Neural cell (in vitro differentiated cells): ENCODE results near the gene OS9. TPM values are rescaled to one million over a fixed set of nuclear protein-coding genes. Genes with fewer than 3 reads are reported as not detected.
A peak's percentile ranks its signal among the peaks of the same experiment; 100 is the strongest.

Experiments
- H2AFZ ChIP-seq: fragments of 200-600, 300-800 bp; sonication (generic), shearing (Covaris generic); 2 replicates; pipeline ENCODE4 v1.6.0; 2014; ENCODE audit warnings: low read depth, mild to moderate bottlenecking, antibody characterized with exemption, low read length, moderate library complexity
- H3F3A ChIP-seq: fragments of 200-600 bp; shearing (Covaris generic); 2 replicates; pipeline ENCODE4 v1.6.1; 2016; ENCODE audit warnings: mild to moderate bottlenecking, moderate library complexity, mixed read lengths, antibody characterized with exemption, low read length; ENCODE audit not compliant: insufficient read depth, poor library complexity, severe bottlenecking
- H3K27ac ChIP-seq: fragments of 200-600, 300-800 bp; sonication (generic), shearing (Covaris generic); 2 replicates; pipeline ENCODE4 v1.5.1; 2014; ENCODE audit warnings: mild to moderate bottlenecking, low read length, moderate library complexity
- H3K27me3 ChIP-seq: fragments of 300-800, 200-600 bp; sonication (generic), shearing (Covaris generic); 2 replicates; pipeline ENCODE4 v1.6.0; 2014; ENCODE audit warnings: mild to moderate bottlenecking, low read depth, low read length, moderate library complexity; ENCODE audit not compliant: insufficient read depth
- H3K36me3 ChIP-seq: fragments of 300-800, 200-600 bp; sonication (generic), shearing (Covaris generic); 2 replicates; pipeline ENCODE4 v1.5.1; 2014; ENCODE audit warnings: mild to moderate bottlenecking, antibody characterized with exemption, low read length, moderate library complexity; ENCODE audit not compliant: insufficient read depth
- H3K4me2 ChIP-seq: fragments of 300-800, 200-600 bp; sonication (generic), shearing (Covaris generic); 2 replicates; pipeline ENCODE4 v1.6.0; 2014; ENCODE audit warnings: mild to moderate bottlenecking, low read length
- H3K4me3 ChIP-seq: fragments of 300-800, 200-600 bp; sonication (generic), shearing (Covaris generic); 2 replicates; pipeline ENCODE4 v1.5.1; 2014; ENCODE audit warnings: mild to moderate bottlenecking, low read length, moderate library complexity
- H3K79me2 ChIP-seq: fragments of 200-600 bp; shearing (Covaris generic); replicated peaks from 2 replicates; pipeline ENCODE4 v1.6.0; 2014; ENCODE audit warnings: mild to moderate bottlenecking, low read length, moderate library complexity; ENCODE audit not compliant: insufficient read depth
- H3K9ac ChIP-seq: fragments of 300-800, 200-600 bp; sonication (generic), shearing (Covaris generic); 2 replicates; pipeline ENCODE4 v1.6.1; 2016; ENCODE audit warnings: mild to moderate bottlenecking, low read length, mixed read lengths
- H3K9me2 ChIP-seq: fragments of 200-600 bp; shearing (Covaris generic); 2 replicates; pipeline ENCODE4 v1.6.1; 2016; ENCODE audit warnings: mild to moderate bottlenecking, low read length, mixed read lengths; ENCODE audit not compliant: insufficient read depth
- H3K9me3 ChIP-seq: fragments of 200-600, 300-800 bp; sonication (generic), shearing (Covaris generic); 2 replicates; pipeline ENCODE4 v1.6.1; 2016; ENCODE audit warnings: mild to moderate bottlenecking, mixed run types, low read length, moderate library complexity, mixed read lengths
- H4K20me1 ChIP-seq: fragments of 200-600 bp; shearing (Covaris generic); 2 replicates; pipeline ENCODE4 v1.6.1; 2016; ENCODE audit warnings: mild to moderate bottlenecking, mixed run types; ENCODE audit not compliant: insufficient read depth
- EP300 ChIP-seq: fragments of 450-650 bp; conservative IDR thresholded peaks from 2 replicates; pipeline ENCODE4 v1.6.1; 2014; ENCODE audit warnings: antibody characterized with exemption, mild to moderate bottlenecking, moderate library complexity; ENCODE audit not compliant: poor library complexity, severe bottlenecking
- EZH2 ChIP-seq: fragments of 200-600, 300-800 bp; shearing (Covaris generic), sonication (generic); IDR thresholded peaks from 2 replicates; pipeline ENCODE4 v1.6.1; 2014; ENCODE audit warnings: antibody characterized with exemption, low read length, borderline replicate concordance, mild to moderate bottlenecking; ENCODE audit not compliant: insufficient read depth, poor library complexity, severe bottlenecking
- MXI1 ChIP-seq: fragments of 450-650 bp; conservative IDR thresholded peaks from 2 replicates; pipeline ENCODE4 v1.6.1; 2014; ENCODE audit warnings: antibody characterized with exemption, mild to moderate bottlenecking; ENCODE audit not compliant: poor library complexity, severe bottlenecking
- POLR2AphosphoS5 ChIP-seq: IDR thresholded peaks from 2 replicates; pipeline ENCODE4 v1.6.1; 2012
- RAD21 ChIP-seq: fragments of 450-650 bp; conservative IDR thresholded peaks from 2 replicates; pipeline ENCODE4 v1.6.1; 2014; ENCODE audit warnings: antibody characterized with exemption, mild to moderate bottlenecking, moderate library complexity
- SMC3 ChIP-seq: fragments of 450-650 bp; conservative IDR thresholded peaks from 2 replicates; pipeline ENCODE4 v1.6.1; 2014; ENCODE audit warnings: antibody characterized with exemption, mild to moderate bottlenecking, moderate library complexity; ENCODE audit not compliant: poor library complexity
- TAF1 ChIP-seq: IDR thresholded peaks from 2 replicates; pipeline ENCODE4 v1.6.1; 2012; ENCODE audit warnings: low read depth
- polyA plus RNA-seq: library from polyadenylated mRNA; depleted of rRNA; stranded (reverse); fragments of >200 nt; gene quantifications from 2 replicates; pipeline ENCODE4 v1.2.3, GENCODE V29; 2014
- TF ChIP-seq, protein P1 (sequence below): fragments of 450-650 bp; IDR thresholded peaks from 2 replicates; pipeline ENCODE4 v1.5.1; 2014; ENCODE audit warnings: antibody characterized with exemption, mild to moderate bottlenecking, moderate library complexity; ENCODE audit not compliant: poor library complexity, severe bottlenecking
- TF ChIP-seq, protein P2 (sequence below): IDR thresholded peaks from 2 replicates; pipeline ENCODE4 v1.6.1; 2012; ENCODE audit warnings: borderline replicate concordance

OS9 gene
- polyA plus RNA-seq, 1 donor from 2014 or later = 248 TPM

DNA sequence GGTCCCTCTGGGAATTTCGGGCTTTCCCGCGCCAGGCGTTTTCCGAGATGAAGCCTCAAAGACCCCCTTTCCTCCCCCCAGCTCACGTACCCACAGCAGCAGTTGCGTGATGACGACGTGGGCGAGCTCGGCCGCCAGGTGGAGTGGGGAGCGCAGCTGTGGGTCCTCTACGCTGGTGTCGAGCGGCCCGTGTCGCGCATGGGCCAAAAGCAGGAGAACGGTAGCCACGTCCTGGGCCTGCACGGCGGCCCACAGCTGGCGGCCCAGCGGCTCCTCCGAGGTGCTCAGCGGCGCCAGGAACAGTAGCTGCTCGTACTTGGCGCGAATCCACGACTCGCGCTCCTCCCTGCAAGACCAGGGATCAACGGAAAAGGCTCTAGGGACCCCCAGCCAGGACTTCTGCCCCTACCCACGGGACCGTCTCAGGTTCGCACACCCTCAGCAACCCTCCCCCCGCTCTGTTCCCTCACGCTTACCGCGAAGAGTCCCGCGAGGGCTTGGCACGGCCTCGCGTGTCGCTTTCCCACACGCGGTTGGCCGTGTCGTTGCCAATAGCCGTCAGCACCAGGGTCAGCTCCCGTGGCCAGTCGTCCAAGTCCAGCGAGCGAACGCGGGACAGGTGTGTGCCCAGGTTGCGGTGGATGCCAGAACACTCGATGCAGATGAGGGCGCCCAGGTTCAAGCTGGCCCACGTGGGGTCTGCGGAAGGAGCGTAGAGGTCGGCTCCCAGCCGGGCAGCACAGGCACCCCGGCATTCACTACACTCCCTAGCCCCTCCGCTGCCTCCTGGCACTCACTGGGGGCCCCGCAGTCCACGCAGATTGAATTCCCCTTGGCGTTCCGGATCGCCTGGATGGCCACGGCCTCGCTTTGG, 33.2 kb downstream of the OS9 start:
- TF ChIP-seq, protein P1, sequence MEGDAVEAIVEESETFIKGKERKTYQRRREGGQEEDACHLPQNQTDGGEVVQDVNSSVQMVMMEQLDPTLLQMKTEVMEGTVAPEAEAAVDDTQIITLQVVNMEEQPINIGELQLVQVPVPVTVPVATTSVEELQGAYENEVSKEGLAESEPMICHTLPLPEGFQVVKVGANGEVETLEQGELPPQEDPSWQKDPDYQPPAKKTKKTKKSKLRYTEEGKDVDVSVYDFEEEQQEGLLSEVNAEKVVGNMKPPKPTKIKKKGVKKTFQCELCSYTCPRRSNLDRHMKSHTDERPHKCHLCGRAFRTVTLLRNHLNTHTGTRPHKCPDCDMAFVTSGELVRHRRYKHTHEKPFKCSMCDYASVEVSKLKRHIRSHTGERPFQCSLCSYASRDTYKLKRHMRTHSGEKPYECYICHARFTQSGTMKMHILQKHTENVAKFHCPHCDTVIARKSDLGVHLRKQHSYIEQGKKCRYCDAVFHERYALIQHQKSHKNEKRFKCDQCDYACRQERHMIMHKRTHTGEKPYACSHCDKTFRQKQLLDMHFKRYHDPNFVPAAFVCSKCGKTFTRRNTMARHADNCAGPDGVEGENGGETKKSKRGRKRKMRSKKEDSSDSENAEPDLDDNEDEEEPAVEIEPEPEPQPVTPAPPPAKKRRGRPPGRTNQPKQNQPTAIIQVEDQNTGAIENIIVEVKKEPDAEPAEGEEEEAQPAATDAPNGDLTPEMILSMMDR = peak; percentile 36
- TF ChIP-seq TAF1 = no peak
- peak; percentile 3 for TF ChIP-seq POLR2AphosphoS5
- TF ChIP-seq, protein P2, sequence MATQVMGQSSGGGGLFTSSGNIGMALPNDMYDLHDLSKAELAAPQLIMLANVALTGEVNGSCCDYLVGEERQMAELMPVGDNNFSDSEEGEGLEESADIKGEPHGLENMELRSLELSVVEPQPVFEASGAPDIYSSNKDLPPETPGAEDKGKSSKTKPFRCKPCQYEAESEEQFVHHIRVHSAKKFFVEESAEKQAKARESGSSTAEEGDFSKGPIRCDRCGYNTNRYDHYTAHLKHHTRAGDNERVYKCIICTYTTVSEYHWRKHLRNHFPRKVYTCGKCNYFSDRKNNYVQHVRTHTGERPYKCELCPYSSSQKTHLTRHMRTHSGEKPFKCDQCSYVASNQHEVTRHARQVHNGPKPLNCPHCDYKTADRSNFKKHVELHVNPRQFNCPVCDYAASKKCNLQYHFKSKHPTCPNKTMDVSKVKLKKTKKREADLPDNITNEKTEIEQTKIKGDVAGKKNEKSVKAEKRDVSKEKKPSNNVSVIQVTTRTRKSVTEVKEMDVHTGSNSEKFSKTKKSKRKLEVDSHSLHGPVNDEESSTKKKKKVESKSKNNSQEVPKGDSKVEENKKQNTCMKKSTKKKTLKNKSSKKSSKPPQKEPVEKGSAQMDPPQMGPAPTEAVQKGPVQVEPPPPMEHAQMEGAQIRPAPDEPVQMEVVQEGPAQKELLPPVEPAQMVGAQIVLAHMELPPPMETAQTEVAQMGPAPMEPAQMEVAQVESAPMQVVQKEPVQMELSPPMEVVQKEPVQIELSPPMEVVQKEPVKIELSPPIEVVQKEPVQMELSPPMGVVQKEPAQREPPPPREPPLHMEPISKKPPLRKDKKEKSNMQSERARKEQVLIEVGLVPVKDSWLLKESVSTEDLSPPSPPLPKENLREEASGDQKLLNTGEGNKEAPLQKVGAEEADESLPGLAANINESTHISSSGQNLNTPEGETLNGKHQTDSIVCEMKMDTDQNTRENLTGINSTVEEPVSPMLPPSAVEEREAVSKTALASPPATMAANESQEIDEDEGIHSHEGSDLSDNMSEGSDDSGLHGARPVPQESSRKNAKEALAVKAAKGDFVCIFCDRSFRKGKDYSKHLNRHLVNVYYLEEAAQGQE = no peak
- no peak for TF ChIP-seq RAD21
- TF ChIP-seq EP300 = no peak
- H3K4me2 ChIP-seq = no peak overlapping the region
- no peaks in the 10 kb centered on the region for H3F3A ChIP-seq
- no peaks in the 10 kb centered on the region for H4K20me1 ChIP-seq
- H2AFZ ChIP-seq = no peak overlapping the region
- no peaks in the 10 kb centered on the region for H3K9me3 ChIP-seq
- H3K79me2 ChIP-seq = no peaks in the 10 kb centered on the region
- H3K36me3 ChIP-seq = peaks cover 4% of the 10 kb centered on the region
- no peak overlapping the region for H3K9ac ChIP-seq
- H3K9me2 ChIP-seq = no peaks in the 10 kb centered on the region
- peaks cover 55% of the 10 kb centered on the region for H3K27me3 ChIP-seq
- H3K4me3 ChIP-seq = peak overlapping the region; percentile 24
- no peak overlapping the region for H3K27ac ChIP-seq

DNA sequence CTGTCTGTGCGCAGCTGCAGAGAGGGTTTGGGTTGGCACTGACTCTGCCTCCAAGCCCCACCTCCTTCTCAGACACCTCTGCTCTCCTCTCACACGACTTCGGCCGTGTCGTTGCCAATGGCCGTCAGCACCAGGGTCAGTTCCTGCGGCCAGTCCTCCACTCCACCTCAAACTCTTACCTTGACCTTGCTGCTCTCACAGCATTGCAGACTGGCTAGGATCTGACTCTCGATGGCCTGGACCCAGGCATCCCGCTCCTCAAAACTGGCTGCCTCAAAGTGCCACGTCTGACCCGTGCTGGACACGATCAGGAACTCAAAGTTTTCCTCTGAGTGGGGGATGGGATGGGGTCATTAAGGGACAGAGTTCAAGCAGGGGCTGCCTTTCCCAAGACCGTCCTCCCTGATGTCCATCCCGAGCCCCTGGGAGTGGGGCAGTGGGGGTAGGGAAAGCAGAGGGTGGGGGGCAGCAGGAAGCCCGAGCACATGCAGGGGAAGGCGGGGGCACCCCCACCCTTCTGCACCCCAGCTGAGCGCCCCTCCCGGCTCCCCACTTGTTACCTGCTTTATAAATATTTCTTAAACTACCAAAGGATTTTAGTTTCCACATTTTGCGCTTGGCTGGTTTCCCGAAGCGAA, 33.9 kb downstream of the OS9 start:
- Histone ChIP-seq H3K9me2 (no peaks in the 10 kb centered on the region), H3K9ac (no peak overlapping the region), H3K4me3 (no peak overlapping the region), H3K27ac (no peak overlapping the region), H3K4me2 (no peak overlapping the region), H3K36me3 (peaks cover 4% of the 10 kb centered on the region), H2AFZ (no peak overlapping the region), H3K9me3 (no peaks in the 10 kb centered on the region), H3K27me3 (peaks cover 55% of the 10 kb centered on the region), H4K20me1 (no peaks in the 10 kb centered on the region), H3F3A (no peaks in the 10 kb centered on the region), H3K79me2 (no peaks in the 10 kb centered on the region)
- no peak for TF ChIP-seq TAF1
- no peak for TF ChIP-seq EZH2
- TF ChIP-seq MXI1 = no peak
- TF ChIP-seq EP300 = no peak
- TF ChIP-seq POLR2AphosphoS5 = no peak
- no peak for TF ChIP-seq RAD21
- TF ChIP-seq, protein P2 = no peak
- no peak for TF ChIP-seq SMC3
- TF ChIP-seq, protein P1 = no peak
